Astrocyte (in vitro differentiated cells and primary cell): ENCODE results near the gene KDM1A. TPM values are rescaled to one million over a fixed set of nuclear protein-coding genes. Genes with fewer than 3 reads are reported as not detected.

Experiments
- DNase-seq: peaks from one replicate; pipeline ENCODE4 v3.0.0-alpha.2; 2010; ENCODE audit warnings: low read depth
- FAIRE-seq: peaks from 2 replicates; lab custom pipeline; 2011; peaks lifted over from hg19 to GRCh38; lab: Jason Lieb, UNC
- H2AFZ ChIP-seq: 2 replicates; pipeline ENCODE4 v1.6.0; 2012; ENCODE audit warnings: low read depth, low read length, inconsistent platforms
- H3K27ac ChIP-seq: 2 replicates; pipeline ENCODE4 v1.5.1; 2011; ENCODE audit warnings: low read depth, low read length, inconsistent platforms
- H3K27me3 ChIP-seq: 2 replicates; pipeline ENCODE4 v1.6.0; 2011; ENCODE audit warnings: low read length, inconsistent platforms; ENCODE audit not compliant: insufficient read depth
- H3K36me3 ChIP-seq: 2 replicates; pipeline ENCODE4 v1.5.1; 2011; ENCODE audit warnings: low read length, inconsistent platforms; ENCODE audit not compliant: insufficient read depth
- H3K4me1 ChIP-seq: 2 replicates; pipeline ENCODE4 v1.5.1; 2011; ENCODE audit warnings: low read length, inconsistent platforms; ENCODE audit not compliant: insufficient read depth
- H3K4me2 ChIP-seq: 2 replicates; pipeline ENCODE4 v1.6.0; 2012; ENCODE audit warnings: low read length, inconsistent platforms
- H3K4me3 ChIP-seq: 2 replicates; pipeline ENCODE4 v1.5.1; 2011; ENCODE audit warnings: low read depth, mild to moderate bottlenecking, low read length, inconsistent platforms; ENCODE audit not compliant: insufficient read depth
- H3K79me2 ChIP-seq: 2 replicates; pipeline ENCODE4 v1.6.0; 2012; ENCODE audit warnings: mild to moderate bottlenecking, low read length, inconsistent platforms; ENCODE audit not compliant: insufficient read depth
- H3K9ac ChIP-seq: 2 replicates; pipeline ENCODE4 v1.6.0; 2012; ENCODE audit warnings: mild to moderate bottlenecking, low read length, inconsistent platforms
- H3K9me3 ChIP-seq: 2 replicates; pipeline ENCODE4 v1.5.1; 2012; ENCODE audit warnings: low read depth, mild to moderate bottlenecking, low read length, inconsistent platforms; ENCODE audit not compliant: insufficient read depth
- H4K20me1 ChIP-seq: 2 replicates; pipeline ENCODE4 v1.6.0; 2012; ENCODE audit warnings: low read length, inconsistent platforms; ENCODE audit not compliant: insufficient read depth
- H3K27ac Mint-ChIP-seq: one replicate; pipeline ENCODE4 v1.8.0; 2021; ENCODE audit warnings: mild to moderate bottlenecking, mixed read lengths; ENCODE audit not compliant: unreplicated experiment
- H3K27me3 Mint-ChIP-seq: one replicate; pipeline ENCODE4 v1.8.0; 2021; ENCODE audit warnings: low read depth, mixed read lengths; ENCODE audit not compliant: unreplicated experiment
- H3K36me3 Mint-ChIP-seq: one replicate; pipeline ENCODE4 v1.8.0; 2021; ENCODE audit warnings: low read depth, mixed read lengths; ENCODE audit not compliant: unreplicated experiment
- H3K4me1 Mint-ChIP-seq: one replicate; pipeline ENCODE4 v1.8.0; 2021; ENCODE audit warnings: low read depth, mixed read lengths; ENCODE audit not compliant: unreplicated experiment
- H3K4me3 Mint-ChIP-seq: one replicate; pipeline ENCODE4 v1.8.0; 2021; ENCODE audit warnings: mild to moderate bottlenecking, moderate library complexity, mixed read lengths; ENCODE audit not compliant: unreplicated experiment
- H3K9me3 Mint-ChIP-seq: one replicate; pipeline ENCODE4 v1.8.0; 2021; ENCODE audit warnings: mild to moderate bottlenecking, mixed read lengths; ENCODE audit not compliant: unreplicated experiment
- CTCF ChIP-seq: IDR thresholded peaks from 2 replicates; pipeline ENCODE4 v1.5.1; 2011; ENCODE audit warnings: low read depth, mild to moderate bottlenecking, inconsistent platforms, low read length, moderate library complexity; ENCODE audit not compliant: insufficient read depth
- EZH2 ChIP-seq: IDR thresholded peaks from 2 replicates; pipeline ENCODE4 v1.6.1; 2012; ENCODE audit warnings: mild to moderate bottlenecking, low read length, inconsistent platforms; ENCODE audit not compliant: insufficient read depth
- total RNA-seq: library from RNA; stranded (reverse); gene quantifications from 2 replicates; pipeline ENCODE4 v1.2.1, GENCODE V29; 2021

KDM1A gene
- total RNA-seq, 1 donor from 2014 or later, result 110 TPM

GRCh38 chr1:23069675-23070074 is 50.4 kb downstream of the KDM1A start:
- DNase-seq (no peak), FAIRE-seq (no peak)
- H3K4me2 ChIP-seq, result no peak overlapping the region
- Mint-ChIP-seq H3K4me1 (peaks cover 1% of the 10 kb centered on the region), H3K4me3 (no peak overlapping the region), H3K9me3 (no peaks in the 10 kb centered on the region), H3K36me3 (peaks cover 18% of the 10 kb centered on the region), H3K27me3 (no peaks in the 10 kb centered on the region), H3K27ac (no peak overlapping the region)
- no peaks in the 10 kb centered on the region for H3K9me3 ChIP-seq
- no peak for TF ChIP-seq CTCF
- TF ChIP-seq EZH2, result no peak
- peaks cover 55% of the 10 kb centered on the region for H3K36me3 ChIP-seq
- peaks cover 31% of the 10 kb centered on the region for H4K20me1 ChIP-seq
- H3K27me3 ChIP-seq, result no peaks in the 10 kb centered on the region
- H3K27ac ChIP-seq, result no peak overlapping the region
- H2AFZ ChIP-seq, result no peak overlapping the region
- H3K4me1 ChIP-seq, result peaks cover 9% of the 10 kb centered on the region
- H3K9ac ChIP-seq, result no peak overlapping the region
- peaks cover 18% of the 10 kb centered on the region for H3K79me2 ChIP-seq
- H3K4me3 ChIP-seq, result no peak overlapping the region

GRCh38 chr1:23074012-23074411 is 54.7 kb downstream of the KDM1A start:
- Histone ChIP-seq H3K27ac (no peak overlapping the region), H3K27me3 (no peaks in the 10 kb centered on the region), H3K4me1 (peaks cover 9% of the 10 kb centered on the region), H3K4me2 (no peak overlapping the region), H2AFZ (no peak overlapping the region), H3K4me3 (no peak overlapping the region), H3K9me3 (no peaks in the 10 kb centered on the region), H3K9ac (no peak overlapping the region), H4K20me1 (peaks cover 4% of the 10 kb centered on the region), H3K79me2 (no peaks in the 10 kb centered on the region), H3K36me3 (peaks cover 50% of the 10 kb centered on the region)
- no peak for FAIRE-seq
- H3K27me3 Mint-ChIP-seq, result no peaks in the 10 kb centered on the region
- no peak overlapping the region for H3K27ac Mint-ChIP-seq
- no peak for DNase-seq
- peaks cover 13% of the 10 kb centered on the region for H3K36me3 Mint-ChIP-seq
- H3K4me1 Mint-ChIP-seq, result peaks cover 1% of the 10 kb centered on the region
- TF ChIP-seq EZH2, result no peak
- no peak for TF ChIP-seq CTCF
- H3K4me3 Mint-ChIP-seq, result no peak overlapping the region
- H3K9me3 Mint-ChIP-seq, result no peaks in the 10 kb centered on the region

- peaks cover 10% of the 10 kb centered on the region for H3K79me2 ChIP-seq
- no peak overlapping the region for H3K27ac ChIP-seq
- FAIRE-seq (no peak), DNase-seq (no peak)
- no peak overlapping the region for H3K4me3 ChIP-seq
- no peak overlapping the region for H3K4me3 Mint-ChIP-seq
- no peak overlapping the region for H2AFZ ChIP-seq
- no peaks in the 10 kb centered on the region for H3K9me3 Mint-ChIP-seq
- TF ChIP-seq EZH2 (no peak), CTCF (no peak)
- peaks cover 66% of the 10 kb centered on the region for H3K36me3 ChIP-seq
- peaks cover 14% of the 10 kb centered on the region for H3K36me3 Mint-ChIP-seq
- no peak overlapping the region for H3K9ac ChIP-seq
- H3K9me3 ChIP-seq, result no peaks in the 10 kb centered on the region
- H3K4me1 ChIP-seq, result no peaks in the 10 kb centered on the region
- H3K27me3 ChIP-seq, result no peaks in the 10 kb centered on the region
- H3K4me2 ChIP-seq, result no peak overlapping the region
- no peak overlapping the region for H3K27ac Mint-ChIP-seq
- peaks cover 2% of the 10 kb centered on the region for H3K4me1 Mint-ChIP-seq
- H4K20me1 ChIP-seq, result peaks cover 41% of the 10 kb centered on the region
- H3K27me3 Mint-ChIP-seq, result no peaks in the 10 kb centered on the region
Measured at GRCh38 chr1:23079025-23079424, 59.8 kb downstream of the KDM1A start.
